MG63 (cell line): Measurements from ENCODE around the gene TOPORS. TPM values are rescaled to one million over a fixed set of nuclear protein-coding genes. Genes with fewer than 3 reads are reported as not detected.
"Not testable (repeated sequence)": the region's sequence is repeated elsewhere in the genome, so short reads cannot be mapped to it uniquely, and the experiment has no call there.

Experiments
- DNase-seq: peaks from one replicate; pipeline ENCODE4 v3.0.0-alpha.2; 2020
- H3K27me3 ChIP-seq: fragments of 250-450 bp; sonication (Bioruptor Pico); 2 replicates; pipeline ENCODE4 v1.5.1; 2020; ENCODE audit warnings: mild to moderate bottlenecking, moderate library complexity
- H3K36me3 ChIP-seq: fragments of 250-450 bp; sonication (Bioruptor Pico); 2 replicates; pipeline ENCODE4 v1.5.1; 2020; ENCODE audit warnings: mild to moderate bottlenecking, moderate library complexity
- H3K4me3 ChIP-seq: fragments of 250-450 bp; sonication (Bioruptor Pico); 2 replicates; pipeline ENCODE4 v1.5.1; 2020; ENCODE audit warnings: mild to moderate bottlenecking, moderate library complexity
- H3K9me3 ChIP-seq: fragments of 250-450 bp; sonication (Bioruptor Pico); 2 replicates; pipeline ENCODE4 v1.5.1; 2020; ENCODE audit warnings: mild to moderate bottlenecking, moderate library complexity
- total RNA-seq: library from RNA; depleted of rRNA; stranded (reverse); fragments of >200 nt; shearing (Covaris generic); gene quantifications from 2 replicates; pipeline ENCODE4 v1.2.3, GENCODE V29; 2014; ENCODE audit warnings: low replicate concordance

Gene TOPORS
- total RNA-seq, 1 experiment from 2014 or later, result 9.4 TPM

GRCh38 chr9:32526707-32527048 is 25.7 kb downstream of the TOPORS start:
- no peaks in the 10 kb centered on the region for H3K27me3 ChIP-seq
- H3K4me3 ChIP-seq, result peak overlapping the region; percentile 70
- H3K36me3 ChIP-seq, result no peaks in the 10 kb centered on the region
- no peak for DNase-seq
- H3K9me3 ChIP-seq, result no peaks in the 10 kb centered on the region

GRCh38 chr9:32526041-32526706 is 26.2 kb downstream of the TOPORS start, which contains the start of gene RIGI:
TSS of gene RIGI (minus strand) at chr9:32526196. CDS start at chr9:32526166, 30 bp downstream.
- peak; percentile 88 for DNase-seq
- Histone ChIP-seq H3K4me3 (peak within 1 kb of the TSS; percentile 70), H3K27me3 (no peaks in the 10 kb centered on the region), H3K9me3 (no peaks in the 10 kb centered on the region), H3K36me3 (no peaks in the 10 kb centered on the region)

- no peak for DNase-seq
- Histone ChIP-seq H3K4me3 (peak overlapping the region; percentile 70), H3K27me3 (no peaks in the 10 kb centered on the region), H3K36me3 (no peaks in the 10 kb centered on the region), H3K9me3 (no peaks in the 10 kb centered on the region)
Measured at GRCh38 chr9:32525709-32526030, 26.7 kb downstream of the TOPORS start.

- peak; percentile 7 for DNase-seq
- Histone ChIP-seq H3K9me3 (no peaks in the 10 kb centered on the region), H3K4me3 (peak overlapping the region; percentile 70), H3K36me3 (no peaks in the 10 kb centered on the region), H3K27me3 (no peaks in the 10 kb centered on the region)
Measured at GRCh38 chr9:32524892-32525708, 27.3 kb downstream of the TOPORS start.

GRCh38 chr9:32524558-32524891 is 27.9 kb downstream of the TOPORS start:
- DNase-seq, H3K36me3 ChIP-seq, H3K9me3 ChIP-seq, H3K27me3 ChIP-seq: not testable (repeated sequence)
- peak overlapping the region; percentile 70 for H3K4me3 ChIP-seq

GRCh38 chr9:32523910-32524309 is 28.5 kb downstream of the TOPORS start:
- DNase-seq, result no peak
- Histone ChIP-seq H3K27me3 (no peaks in the 10 kb centered on the region), H3K36me3 (no peaks in the 10 kb centered on the region), H3K9me3 (no peaks in the 10 kb centered on the region; the same call in 1 of the 2 replicates), H3K4me3 (no peak overlapping the region)

- Histone ChIP-seq H3K9me3 (peaks cover 5% of the 10 kb centered on the region), H3K4me3 (no peak overlapping the region), H3K36me3 (no peaks in the 10 kb centered on the region; the same call in 1 of the 2 replicates), H3K27me3 (no peaks in the 10 kb centered on the region)
- DNase-seq, result no peak
Measured at GRCh38 chr9:32518276-32518675, 34.1 kb downstream of the TOPORS start.

- Histone ChIP-seq H3K27me3 (no peaks in the 10 kb centered on the region), H3K9me3 (peaks cover 5% of the 10 kb centered on the region), H3K36me3 (no peaks in the 10 kb centered on the region; the same call in 1 of the 2 replicates), H3K4me3 (no peak overlapping the region)
- DNase-seq, result no peak
Measured at GRCh38 chr9:32516241-32516640, 36.1 kb downstream of the TOPORS start.

- H3K9me3 ChIP-seq, result no peaks in the 10 kb centered on the region
- DNase-seq, result no peak
- no peaks in the 10 kb centered on the region for H3K27me3 ChIP-seq
- H3K36me3 ChIP-seq, result no peaks in the 10 kb centered on the region
- H3K4me3 ChIP-seq, result no peak overlapping the region
Measured at GRCh38 chr9:32508728-32509127, 43.7 kb downstream of the TOPORS start.

- Histone ChIP-seq H3K27me3 (no peaks in the 10 kb centered on the region), H3K4me3 (no peak overlapping the region), H3K36me3 (no peaks in the 10 kb centered on the region; the same call in 1 of the 2 replicates), H3K9me3 (peaks cover 5% of the 10 kb centered on the region; the same call in 1 of the 2 replicates)
- DNase-seq, result no peak
Measured at GRCh38 chr9:32503008-32503407, 49.4 kb downstream of the TOPORS start.

- Histone ChIP-seq H3K36me3 (no peaks in the 10 kb centered on the region; the same call in 1 of the 2 replicates), H3K4me3 (no peak overlapping the region), H3K9me3 (peaks cover 5% of the 10 kb centered on the region; the same call in 1 of the 2 replicates), H3K27me3 (no peaks in the 10 kb centered on the region)
- DNase-seq, result peak; percentile 67
Measured at GRCh38 chr9:32502464-32502863, 49.9 kb downstream of the TOPORS start.

GRCh38 chr9:32501868-32502267 is 50.5 kb downstream of the TOPORS start:
- Histone ChIP-seq H3K36me3 (no peaks in the 10 kb centered on the region; the same call in 1 of the 2 replicates), H3K9me3 (peaks cover 5% of the 10 kb centered on the region; the same call in 1 of the 2 replicates), H3K27me3 (no peaks in the 10 kb centered on the region), H3K4me3 (no peak overlapping the region)
- no peak for DNase-seq

- H3K9me3 ChIP-seq, result peaks cover 5% of the 10 kb centered on the region; the same call in 1 of the 2 replicates
- H3K4me3 ChIP-seq, result no peak overlapping the region
- DNase-seq, result no peak
- H3K36me3 ChIP-seq, result no peaks in the 10 kb centered on the region; the same call in 1 of the 2 replicates
- no peaks in the 10 kb centered on the region for H3K27me3 ChIP-seq
Measured at GRCh38 chr9:32500768-32501167, 51.6 kb downstream of the TOPORS start.

- no peak overlapping the region for H3K4me3 ChIP-seq
- no peak for DNase-seq
- no peaks in the 10 kb centered on the region for H3K27me3 ChIP-seq
Measured at GRCh38 chr9:32497921-32498320, 54.5 kb downstream of the TOPORS start.

GRCh38 chr9:32490601-32491000 is 61.8 kb downstream of the TOPORS start:
- DNase-seq, result no peak
- H3K4me3 ChIP-seq, result no peak overlapping the region
- no peaks in the 10 kb centered on the region for H3K36me3 ChIP-seq
- H3K27me3 ChIP-seq, result no peaks in the 10 kb centered on the region
- H3K9me3 ChIP-seq, result no peaks in the 10 kb centered on the region

More at GRCh38 chr9:32497921-32498320, 54.5 kb downstream of the TOPORS start:
- H3K36me3 ChIP-seq, result no peaks in the 10 kb centered on the region; the same call in 1 of the 2 replicates
- H3K9me3 ChIP-seq, result peaks cover 5% of the 10 kb centered on the region; the same call in 1 of the 2 replicates
